Measurements from ENCODE around the gene NAALADL2.

DNA sequence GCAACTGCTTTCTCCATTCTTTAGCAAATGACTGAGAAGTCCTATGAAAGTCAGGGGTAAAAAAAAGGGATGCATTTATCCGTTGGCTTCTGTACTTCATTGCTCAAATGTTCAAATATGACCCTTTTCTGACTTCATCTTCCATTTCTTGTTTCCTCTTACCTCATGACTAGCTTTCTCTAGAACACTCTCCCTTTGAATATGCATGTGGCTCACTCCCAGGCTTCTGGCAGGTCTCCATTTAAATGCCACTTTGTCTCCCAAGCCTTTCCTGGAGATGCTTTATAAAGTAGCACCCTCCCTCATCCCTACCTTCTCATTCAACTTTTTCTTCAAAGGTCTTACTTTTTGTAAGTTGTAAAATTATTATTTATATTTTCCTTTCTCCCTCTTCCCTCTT lies 781.8 kb downstream of the NAALADL2 start:
- TF ChIP-seq, protein P1, sequence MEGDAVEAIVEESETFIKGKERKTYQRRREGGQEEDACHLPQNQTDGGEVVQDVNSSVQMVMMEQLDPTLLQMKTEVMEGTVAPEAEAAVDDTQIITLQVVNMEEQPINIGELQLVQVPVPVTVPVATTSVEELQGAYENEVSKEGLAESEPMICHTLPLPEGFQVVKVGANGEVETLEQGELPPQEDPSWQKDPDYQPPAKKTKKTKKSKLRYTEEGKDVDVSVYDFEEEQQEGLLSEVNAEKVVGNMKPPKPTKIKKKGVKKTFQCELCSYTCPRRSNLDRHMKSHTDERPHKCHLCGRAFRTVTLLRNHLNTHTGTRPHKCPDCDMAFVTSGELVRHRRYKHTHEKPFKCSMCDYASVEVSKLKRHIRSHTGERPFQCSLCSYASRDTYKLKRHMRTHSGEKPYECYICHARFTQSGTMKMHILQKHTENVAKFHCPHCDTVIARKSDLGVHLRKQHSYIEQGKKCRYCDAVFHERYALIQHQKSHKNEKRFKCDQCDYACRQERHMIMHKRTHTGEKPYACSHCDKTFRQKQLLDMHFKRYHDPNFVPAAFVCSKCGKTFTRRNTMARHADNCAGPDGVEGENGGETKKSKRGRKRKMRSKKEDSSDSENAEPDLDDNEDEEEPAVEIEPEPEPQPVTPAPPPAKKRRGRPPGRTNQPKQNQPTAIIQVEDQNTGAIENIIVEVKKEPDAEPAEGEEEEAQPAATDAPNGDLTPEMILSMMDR (IDR thresholded peaks at IDR 0.05; ENCODE audit: extremely low read depth in 1 of 2, insufficient read depth in 1 of 2, low read depth in 1 of 2, low read length in 2 of 2): no peak
- no peak for TF ChIP-seq POLR2A (IDR thresholded peaks at IDR 0.05; ENCODE audit: low read depth, low read length)

Measured in endothelial cell of umbilical vein (primary cell).